ENCODE data around the gene PGP.
"Not testable (repeated sequence)": the region's sequence is repeated elsewhere in the genome, so short reads cannot be mapped to it uniquely, and the experiment has no call there.

The PGP gene

DNA sequence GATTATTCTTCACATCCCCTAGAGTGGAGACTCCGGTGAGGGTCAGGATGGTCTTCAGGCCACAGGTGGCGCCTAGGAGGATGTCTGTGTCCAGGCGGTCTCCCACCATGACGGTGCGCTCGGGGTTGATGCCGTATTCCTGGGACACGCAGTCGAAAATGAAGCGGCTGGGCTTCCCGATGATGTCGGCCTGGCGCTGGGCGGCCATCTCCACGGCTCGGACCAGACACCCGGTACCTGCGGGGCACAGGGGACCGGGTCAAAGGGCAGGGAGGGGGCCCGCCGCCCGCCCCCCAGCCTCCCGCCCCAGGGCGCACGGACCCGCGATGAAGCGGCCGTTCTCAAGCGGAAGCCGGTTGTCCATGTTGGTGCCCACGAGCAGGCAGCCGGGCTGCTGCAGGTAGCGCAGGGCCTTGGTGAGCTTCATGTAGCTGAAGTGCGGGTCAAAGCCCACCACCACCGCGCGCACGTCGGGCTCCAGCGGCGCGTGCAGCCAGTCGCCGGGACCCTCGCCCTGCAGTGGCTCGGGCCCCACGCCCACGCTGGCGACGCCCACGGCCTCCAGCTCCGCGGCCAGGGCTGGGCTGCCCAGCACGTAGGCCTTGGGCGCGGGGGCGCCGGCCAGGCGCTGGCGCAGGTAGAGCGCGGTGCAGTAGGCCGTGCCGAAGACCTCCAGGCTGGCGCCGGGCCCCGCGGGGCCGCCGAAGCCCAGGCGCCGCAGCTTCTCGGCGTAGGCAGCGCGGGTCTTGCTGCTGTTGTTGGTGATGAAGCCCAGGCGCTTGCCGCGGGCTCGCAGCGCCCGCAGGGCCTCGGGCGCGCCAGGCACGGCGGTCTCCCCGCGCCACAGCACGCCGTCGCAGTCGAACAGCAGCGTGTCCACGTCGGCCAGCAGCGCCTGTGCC is 572 bp downstream of the PGP start:
- no peak for DNase-seq (ENCODE audit: low read depth)

DNA sequence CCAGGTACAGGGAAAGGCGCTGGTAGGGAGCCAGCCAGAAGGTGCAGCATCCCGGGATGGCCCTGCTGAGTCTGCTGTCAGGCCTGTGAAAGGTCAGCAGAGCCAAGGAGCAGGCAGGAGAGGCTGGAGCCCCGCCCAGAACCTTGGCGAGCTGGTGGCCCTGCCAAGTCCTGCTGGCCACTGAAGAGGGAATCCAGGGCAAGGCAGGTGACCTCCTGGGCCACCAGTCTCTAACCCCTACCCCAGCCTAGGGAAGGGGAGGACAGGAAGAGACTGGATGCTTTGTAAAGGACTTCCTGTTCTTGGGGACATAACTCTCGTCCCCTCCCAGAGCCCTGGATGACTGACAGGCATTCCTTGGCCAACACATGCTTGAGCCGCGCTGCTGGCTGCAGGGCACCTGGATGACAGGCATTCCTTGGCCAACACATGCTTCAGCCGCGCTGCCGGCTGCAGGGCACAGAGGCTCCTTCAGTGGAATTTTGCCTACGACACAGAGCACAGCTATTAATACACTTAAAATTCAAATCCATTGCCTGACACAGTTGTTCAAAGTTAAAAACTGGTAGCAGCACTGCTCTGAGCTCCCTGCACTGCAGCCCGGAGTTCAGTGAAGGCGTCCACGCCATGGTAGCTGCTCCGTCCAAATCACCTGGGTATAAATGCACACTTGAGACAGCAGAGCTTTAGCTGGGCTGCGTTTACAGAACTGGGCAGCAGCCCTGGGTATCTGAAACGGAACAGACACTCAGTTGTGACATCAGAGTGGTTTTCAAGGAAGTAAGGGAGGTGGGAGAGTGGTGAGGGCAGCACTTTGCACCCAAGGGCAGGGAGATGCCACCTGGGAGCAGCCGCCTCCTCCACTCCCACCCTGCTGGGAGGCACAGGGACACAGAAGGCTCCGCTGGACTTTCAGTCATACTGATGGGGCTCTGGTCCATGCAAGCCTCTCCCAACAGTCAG is 2.0 kb downstream of the PGP start:
- no peak for DNase-seq (ENCODE audit: low read depth)

DNA sequence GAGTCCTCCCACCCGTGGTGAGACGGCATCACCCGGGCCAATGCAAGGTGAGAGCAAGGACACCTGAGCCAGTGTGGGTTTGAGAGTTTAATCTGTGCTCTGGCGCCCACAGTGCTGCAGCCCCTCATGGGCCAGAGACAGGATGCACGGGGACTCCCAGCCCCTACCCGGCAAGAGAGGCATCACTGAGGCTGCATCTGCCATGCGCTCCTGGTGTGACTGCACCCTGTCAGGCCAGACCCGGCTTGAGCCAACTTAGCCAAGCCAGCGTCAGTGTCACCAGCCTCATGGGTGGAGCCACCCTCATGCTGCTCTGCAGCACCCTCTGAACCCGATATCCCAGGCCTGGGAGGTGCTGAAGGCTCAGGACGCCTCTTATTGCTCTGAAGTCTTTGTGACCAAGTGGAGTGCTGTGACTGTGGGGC is 2.7 kb downstream of the PGP start:
- DNase-seq (ENCODE audit: low read depth), result no peak

DNA sequence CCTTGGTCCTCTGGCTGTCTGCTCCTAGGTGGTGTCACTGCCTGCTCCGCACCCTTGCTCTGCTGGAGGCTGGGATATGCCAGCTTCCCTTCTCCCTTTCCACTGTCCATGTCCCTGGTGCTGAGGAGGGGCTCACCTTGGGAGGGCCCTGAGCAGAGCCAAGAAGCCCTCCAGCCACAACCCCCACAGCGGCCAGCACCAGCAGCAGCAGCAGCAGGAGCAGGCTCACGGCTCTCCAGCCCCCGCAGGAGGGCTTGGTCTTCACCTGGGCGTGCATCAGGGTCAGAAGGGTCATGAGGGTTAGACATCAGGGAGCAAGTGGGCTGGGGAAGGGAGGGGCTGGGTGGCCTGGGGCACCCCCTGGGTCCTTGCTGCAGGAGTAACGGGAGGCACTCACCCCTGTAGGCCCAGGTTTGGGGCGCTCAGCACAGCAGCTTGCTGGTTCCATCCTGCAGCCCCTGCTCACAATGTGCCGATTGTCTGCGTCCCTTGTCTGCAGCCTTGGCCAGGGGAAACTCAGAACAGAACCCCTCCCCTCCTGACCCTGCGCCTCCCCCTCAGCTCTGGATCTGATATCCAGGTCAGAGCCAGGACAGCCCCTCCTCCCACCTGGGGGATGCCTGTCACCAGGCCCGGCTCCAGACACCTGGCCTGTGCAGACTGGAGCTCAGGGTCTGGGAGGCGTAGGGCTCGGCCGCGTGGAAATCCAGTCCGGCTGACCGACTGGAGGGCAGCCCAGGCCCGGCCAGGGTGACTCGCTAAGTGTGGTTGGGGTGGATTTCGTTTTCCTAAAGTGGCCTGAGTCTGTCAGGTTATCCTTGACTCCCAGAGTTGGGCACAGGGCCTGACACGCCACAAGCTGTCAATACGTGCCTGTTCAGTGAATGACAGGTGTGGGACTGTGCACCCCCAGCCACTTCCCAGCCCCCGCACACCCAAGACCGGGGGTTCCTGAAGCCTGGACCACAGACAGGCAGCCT is 4.0 kb downstream of the PGP start, which contains the start of gene BRICD5:
BRICD5 (minus strand) TSS at position 478 of the 980 bp plus-strand sequence; CDS start at position 448, 30 bp downstream.
- no peak for DNase-seq (ENCODE audit: low read depth)

DNA sequence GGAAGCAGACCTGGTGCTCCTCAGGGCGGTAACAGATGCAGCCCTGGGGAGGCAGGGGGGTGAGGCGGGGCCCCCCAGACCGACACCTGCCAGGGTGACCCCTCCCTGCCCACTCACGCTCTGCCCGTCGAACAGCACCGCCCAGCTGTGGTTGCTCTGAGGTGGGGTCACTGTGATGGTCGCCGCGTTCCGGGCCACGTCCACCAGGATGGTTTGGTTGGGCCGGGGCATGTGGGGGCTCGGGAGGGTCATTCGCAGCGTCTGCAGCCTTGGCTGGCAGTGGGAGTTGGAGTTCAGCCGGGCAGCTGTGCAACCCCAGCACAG is 4.7 kb downstream of the PGP start:
- DNase-seq (ENCODE audit: low read depth), result no peak

DNA sequence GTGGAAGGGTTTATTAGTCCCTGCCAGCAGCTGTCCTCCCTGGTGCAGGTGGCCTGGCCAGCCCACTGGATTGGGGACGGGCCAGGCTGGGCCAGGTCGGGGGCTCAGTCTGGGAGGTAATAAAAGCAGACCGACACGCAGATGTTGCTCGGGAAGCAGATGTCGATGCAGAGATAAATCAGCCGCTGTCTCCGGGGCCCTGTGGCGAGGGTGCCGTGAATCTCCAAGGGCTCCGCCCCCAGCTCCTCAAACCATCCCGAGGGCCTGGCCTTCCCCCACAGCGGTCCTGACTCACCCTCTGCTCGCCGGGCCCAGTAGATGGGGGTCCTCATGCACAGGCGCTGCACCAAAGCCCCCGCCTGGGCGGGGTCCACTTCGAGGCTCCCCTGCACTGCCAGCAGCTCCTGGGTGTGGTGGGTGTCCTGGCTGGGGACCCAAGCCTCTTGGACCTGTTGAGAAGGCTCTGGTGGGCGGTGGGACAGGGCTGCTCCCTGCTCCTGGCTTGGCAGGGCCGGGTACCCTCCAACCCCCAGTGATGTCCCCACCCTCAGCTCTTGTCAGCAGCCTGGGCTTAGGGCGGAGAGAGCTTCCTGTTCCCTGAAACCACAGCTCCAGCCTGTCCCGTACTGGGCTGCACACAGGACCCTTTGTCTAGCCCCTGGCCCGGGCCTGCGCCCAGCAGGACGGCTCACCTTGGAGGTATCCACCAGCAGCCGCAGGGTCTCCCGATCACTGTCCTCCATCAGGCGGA is 5.2 kb downstream of the PGP start:
- DNase-seq (ENCODE audit: low read depth), result no peak

DNA sequence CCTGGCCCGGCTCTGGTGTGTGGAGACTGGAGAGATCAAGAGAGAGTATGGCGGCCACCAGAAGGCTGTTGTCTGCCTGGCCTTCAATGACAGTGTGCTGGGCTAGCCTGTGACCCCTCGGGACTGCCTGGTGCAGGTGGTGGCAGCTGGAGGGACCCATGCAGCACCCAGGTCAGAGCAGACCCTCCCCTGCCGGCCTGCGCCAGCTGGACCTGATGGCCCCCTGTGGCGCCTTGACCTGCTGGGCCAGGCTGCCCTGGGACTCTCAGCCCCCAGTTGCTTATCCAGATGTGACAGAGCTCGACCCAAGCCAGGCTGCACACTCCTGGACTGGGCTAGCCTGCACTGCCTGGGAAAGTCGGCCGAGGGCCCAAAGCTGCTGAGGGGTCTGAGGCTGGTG is 5.9 kb downstream of the PGP start:
- DNase-seq (ENCODE audit: low read depth), result no peak

DNA sequence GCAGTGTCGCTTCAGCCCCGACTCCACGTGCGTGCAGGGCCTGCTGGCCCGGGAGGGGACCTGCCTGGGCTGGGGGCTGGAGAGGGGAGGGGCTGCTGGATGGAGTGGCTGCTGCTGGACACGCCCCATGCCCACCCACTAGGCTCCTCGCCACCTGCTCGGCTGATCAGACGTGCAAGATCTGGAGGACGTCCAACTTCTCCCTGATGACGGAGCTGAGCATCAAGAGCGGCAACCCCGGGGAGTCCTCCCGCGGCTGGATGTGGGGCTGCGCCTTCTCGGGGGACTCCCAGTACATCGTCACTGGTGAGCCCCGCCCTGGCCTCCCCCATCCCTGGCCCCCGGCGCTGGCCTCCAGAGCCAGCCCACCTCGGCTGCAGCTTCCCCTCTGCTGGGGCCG is 6.3 kb downstream of the PGP start:
- no peak for DNase-seq (ENCODE audit: low read depth)

DNA sequence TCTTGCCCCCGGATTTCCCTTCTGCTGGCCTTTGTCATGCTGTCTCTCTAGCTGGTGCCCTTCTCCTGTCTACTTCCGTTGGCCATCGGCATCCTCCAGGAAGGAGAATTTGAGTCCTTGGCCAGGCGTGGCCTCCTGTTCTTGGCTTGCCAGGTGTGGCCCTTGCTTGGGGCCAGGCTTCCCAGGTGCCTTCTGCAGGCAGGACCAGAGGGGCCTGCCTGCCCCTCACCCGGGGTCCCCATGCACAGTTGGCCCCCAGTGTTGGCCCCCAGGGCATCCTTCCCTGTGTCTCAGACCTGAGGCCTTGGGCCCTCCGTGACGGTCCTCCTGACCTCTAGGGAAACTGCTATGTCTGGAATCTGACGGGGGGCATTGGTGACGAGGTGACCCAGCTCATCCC is 6.8 kb downstream of the PGP start:
- no peak for DNase-seq (ENCODE audit: low read depth)

DNA sequence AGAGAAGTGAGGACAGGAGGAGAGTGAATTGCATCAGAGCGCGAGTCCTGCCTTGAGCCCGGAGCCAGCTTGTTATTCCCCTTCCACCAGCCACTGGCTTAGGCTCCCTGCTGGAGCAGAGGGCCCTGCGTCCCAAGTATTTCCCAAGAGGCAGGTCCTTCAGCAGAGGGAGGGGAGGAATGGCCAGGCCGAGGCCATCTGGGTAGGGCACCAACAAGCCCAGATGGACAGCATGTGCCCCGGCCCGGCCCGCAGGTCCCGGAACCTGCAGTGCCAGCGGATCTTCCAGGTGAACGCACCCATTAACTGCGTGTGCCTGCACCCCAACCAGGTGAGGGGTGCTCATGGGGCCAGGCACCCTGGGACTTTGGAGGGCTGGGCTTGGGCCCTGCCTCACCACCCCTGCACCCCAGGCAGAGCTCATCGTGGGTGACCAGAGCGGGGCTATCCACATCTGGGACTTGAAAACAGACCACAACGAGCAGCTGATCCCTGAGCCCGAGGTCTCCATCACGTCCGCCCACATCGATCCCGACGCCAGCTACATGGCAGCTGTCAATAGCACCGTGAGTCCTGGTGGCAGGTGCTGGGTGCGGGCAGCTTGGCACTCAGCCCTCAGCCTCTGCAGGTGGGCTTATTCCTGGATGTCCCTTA is 7.7 kb downstream of the PGP start:
- no peak for DNase-seq (ENCODE audit: low read depth)

DNA sequence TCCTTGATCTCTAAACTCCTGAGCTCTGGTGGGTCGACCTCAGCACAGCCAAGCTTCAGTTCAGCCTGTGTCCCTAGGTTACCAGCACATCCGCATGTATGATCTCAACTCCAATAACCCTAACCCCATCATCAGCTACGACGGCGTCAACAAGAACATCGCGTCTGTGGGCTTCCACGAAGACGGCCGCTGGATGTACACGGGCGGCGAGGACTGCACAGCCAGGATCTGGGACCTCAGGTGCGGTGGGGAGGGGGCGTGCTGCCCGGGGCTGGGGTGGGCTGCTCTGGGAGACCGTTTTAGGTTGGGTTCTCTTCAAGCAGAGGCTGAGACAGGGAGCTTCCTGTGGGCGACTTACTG is 8.2 kb downstream of the PGP start:
- no peak for DNase-seq (ENCODE audit: low read depth)

DNA sequence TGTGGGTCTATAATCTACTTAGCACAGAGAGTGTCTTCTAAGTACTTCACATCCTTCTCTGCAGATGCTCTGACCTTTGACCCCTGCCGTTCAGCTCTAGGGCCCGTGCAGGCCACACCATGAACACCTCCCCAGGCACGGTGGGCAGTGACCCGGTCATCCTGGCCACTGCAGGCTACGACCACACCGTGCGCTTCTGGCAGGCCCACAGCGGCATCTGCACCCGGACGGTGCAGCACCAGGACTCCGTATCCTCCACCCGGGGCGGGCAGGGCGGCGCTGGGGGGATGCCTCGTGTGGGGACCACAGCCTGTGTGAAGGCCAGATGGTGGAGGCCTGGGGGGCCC is 8.7 kb downstream of the PGP start:
- DNase-seq (ENCODE audit: low read depth), result no peak

DNA sequence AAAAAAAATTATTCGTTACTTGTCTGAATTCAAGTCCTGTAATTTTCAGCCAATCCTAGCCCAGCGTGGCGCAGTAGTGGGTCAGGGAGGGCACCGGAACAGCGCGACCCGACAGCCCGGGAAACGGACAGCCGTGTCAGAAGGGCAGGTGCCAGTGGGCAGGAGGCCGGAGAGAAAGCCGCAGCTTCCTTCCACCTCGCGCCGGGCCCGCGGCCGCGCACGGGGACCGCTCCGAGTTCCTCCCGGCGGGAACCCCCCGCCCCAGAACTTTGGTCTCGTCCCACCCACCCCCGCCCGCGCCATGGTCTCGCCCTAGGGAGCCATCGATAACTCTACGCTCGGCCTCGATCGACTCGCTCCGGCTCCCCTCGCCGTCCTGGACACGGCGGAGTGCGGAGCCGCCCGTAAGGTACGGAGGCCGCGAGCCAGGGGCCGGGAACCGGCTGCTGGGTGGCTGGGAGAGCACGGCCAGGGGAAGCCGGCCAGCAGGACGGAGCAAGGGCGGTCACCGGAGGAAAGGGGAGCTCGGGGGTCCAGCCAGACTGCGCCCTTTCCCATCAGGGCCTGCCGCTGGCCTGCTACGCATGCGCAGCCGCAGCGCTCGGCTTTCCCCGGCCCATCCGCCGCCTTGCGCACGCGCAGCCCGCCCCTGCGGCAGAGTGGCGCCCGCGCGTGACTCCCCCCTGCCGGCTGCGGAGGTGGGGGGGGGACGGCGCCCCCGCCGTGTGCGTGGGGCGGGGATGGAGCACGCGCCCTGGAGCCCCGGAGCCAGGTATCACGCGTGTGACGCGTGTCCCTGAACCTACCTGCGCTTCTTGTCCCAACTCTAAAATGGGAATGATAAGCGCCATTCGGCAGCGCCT is 9.3 kb downstream of the PGP start, which contains the start of gene MLST8:
MLST8 (plus strand) TSS at position 351 of the 863 bp plus-strand sequence. CDS start 632 bp downstream, outside the sequence.
- peak; percentile 86 for DNase-seq (ENCODE audit: low read depth)

DNA sequence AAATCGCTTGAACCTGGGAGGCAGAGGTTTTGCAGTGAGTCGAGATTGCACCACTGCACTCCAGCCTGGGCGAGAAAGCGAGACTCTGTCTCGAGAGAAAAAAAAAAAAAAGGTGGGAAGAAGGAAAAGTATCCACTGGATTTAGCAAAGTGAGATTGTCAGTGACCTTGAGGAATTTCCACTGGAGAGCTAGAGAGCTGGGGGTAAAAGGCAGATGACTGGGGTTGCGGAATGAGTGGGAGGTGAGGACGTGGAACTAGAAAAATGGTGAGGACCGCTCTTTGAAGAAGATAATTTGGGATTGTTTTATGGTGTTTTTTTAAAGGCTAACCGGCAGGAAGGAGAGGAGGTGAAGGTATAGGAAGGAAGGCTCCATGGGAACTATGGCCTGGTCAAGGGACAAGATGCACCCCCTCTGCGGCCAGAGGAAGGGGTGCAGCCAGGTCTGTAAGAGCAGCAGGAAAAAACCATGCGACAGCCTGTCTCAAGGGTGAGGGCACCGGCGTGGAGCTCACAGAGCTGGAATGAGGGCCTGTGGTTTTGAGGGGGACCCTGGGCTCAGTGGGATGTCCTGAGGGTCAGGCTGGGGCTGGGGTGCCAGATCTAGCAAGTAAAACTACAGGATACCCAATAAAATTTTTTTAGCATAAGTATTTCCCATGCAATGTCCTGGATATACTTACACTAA is 10.1 kb downstream of the PGP start:
- no peak for DNase-seq (ENCODE audit: low read depth)

DNA sequence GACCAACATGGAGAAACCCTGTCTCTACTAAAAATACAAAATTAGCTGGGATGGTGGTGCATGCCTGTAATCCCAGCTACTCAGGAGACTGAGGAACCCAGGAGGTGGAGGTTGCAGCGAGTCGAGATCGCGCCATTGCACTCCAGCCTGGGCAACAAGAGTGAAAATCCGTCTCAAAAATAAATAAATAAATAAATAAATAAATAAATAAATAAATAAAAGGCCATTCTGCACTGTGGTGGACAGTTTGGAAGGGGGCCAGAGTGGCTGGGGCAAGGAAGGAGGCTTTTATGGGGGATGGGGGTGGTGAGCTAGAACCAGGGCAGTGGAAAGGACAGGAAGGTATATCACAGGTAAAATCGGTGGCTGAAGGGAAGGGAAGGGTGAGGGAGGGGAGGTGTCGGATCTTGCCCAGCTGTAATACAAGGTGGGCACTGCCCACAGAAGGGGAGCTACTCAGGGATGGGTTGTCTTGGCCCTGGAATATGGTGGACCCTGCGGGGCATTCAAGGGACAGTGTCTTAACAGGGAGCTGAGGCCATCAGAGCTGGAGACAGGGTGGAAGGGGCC is 11.4 kb downstream of the PGP start:
- not testable (repeated sequence) for DNase-seq (ENCODE audit: low read depth)

DNA sequence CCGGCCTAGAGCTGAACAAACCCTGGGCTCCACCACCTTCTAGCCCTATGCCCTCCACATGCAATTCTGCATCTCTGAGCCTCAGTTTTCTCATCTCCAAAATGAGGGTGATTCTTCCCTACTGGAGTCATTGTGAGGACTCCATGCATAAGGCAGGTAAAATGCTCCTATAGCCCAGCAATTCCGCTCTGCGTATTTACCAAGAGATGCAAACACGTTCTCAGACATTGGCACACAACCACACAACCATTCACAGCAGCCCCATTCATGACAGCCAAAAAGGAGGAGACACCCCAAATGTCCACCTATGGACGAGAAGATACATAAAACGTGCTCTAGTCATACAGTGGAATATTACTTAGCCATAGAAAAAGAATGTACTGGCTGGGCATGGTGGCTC is 14.3 kb downstream of the PGP start:
- DNase-seq (ENCODE audit: low read depth), result no peak

DNA sequence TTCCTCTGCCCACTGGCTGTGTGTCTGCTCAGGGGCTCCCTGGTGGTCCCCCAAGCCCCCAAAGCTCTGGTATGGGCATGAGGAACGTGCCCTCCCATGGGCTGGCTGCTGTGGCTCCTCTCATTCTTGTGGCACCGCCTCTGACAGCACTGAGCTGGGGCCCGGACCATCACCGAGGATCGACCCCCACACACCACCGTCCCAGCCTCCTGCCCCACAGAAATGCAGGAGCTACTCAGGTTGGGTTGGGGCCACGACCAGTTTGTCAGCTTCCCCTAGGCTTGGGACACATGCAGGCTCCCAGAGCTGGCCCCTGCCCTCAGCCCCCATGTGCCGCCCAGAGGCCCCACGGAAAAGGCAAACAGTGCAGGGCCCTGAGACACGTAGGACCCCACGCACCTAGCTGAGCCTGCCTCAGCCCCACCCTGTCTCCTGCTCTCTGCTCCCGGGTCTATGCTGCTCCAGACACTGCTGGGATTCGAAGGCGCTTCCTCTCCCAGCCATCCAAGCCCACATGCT is 15.0 kb downstream of the PGP start:
- DNase-seq (ENCODE audit: low read depth), result no peak

DNA sequence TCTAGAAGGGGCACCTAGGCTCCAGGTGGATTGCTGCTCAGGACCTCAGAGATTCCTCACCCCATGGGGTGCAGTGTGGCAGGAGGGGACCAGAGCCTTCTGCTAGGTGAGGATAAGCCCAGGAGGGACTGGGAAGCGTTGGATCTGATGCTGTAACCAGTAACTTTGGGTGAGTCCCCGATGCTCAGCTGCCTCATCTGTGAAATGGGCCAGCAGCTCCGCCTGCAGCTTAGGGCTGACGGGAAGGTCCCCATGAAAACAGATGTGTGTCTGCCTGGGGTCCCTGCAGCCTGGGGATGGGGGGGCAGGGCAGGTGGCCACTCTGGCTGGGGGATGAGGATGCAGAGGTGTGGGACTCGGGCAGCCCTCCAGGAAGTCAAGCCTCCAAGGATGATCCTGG is 15.5 kb downstream of the PGP start:
- DNase-seq (ENCODE audit: low read depth), result no peak

All from activated T-cell treated with anti-CD3 and anti-CD28 coated beads for 24 hours (primary cell).